Aorta (tissue), 5 donors: ENCODE measurements around the gene CCDC85A. TPM values are rescaled to one million over a fixed set of nuclear protein-coding genes. Genes with fewer than 3 reads are reported as not detected.

ENCODE experiments used
- ATAC-seq: fragments of 200-7000 bp; cut with Tn5 transposase; one replicate; pipeline ENCODE4 v1.9.1; 2022; ENCODE audit warnings: moderate library complexity; ENCODE audit not compliant: low FRiP score
- DNase-seq, 2 donors: peaks; one replicate each; pipeline ENCODE4 v3.0.0-alpha.2; 2020
- H3K27ac ChIP-seq, 2 donors: one replicate each; pipeline ENCODE4 v1.5.1; 2013; ENCODE audit warnings: low read length in 2 of 2, mild to moderate bottlenecking in 2 of 2, moderate library complexity in 2 of 2, control low read depth in 1 of 2, inconsistent platforms in 1 of 2, low read depth in 1 of 2
- H3K27me3 ChIP-seq, 2 donors: one replicate each; pipeline ENCODE4 v1.6.1; 2013; ENCODE audit warnings: control low read depth in 1 of 2, low read length in 1 of 2, mild to moderate bottlenecking in 1 of 2, moderate library complexity in 1 of 2; ENCODE audit not compliant: insufficient read depth in 2 of 2, control insufficient read depth in 1 of 2
- H3K36me3 ChIP-seq, 2 donors: one replicate each; pipeline ENCODE4 v1.6.1; 2013; ENCODE audit warnings: control low read depth in 1 of 2, low read length in 1 of 2, mild to moderate bottlenecking in 1 of 2; ENCODE audit not compliant: insufficient read depth in 2 of 2, control insufficient read depth in 1 of 2
- H3K4me1 ChIP-seq, 2 donors: one replicate each; pipeline ENCODE4 v1.6.1; 2013; ENCODE audit warnings: low read length in 2 of 2, control low read depth in 1 of 2, mild to moderate bottlenecking in 1 of 2, moderate library complexity in 1 of 2; ENCODE audit not compliant: insufficient read depth in 2 of 2, control insufficient read depth in 1 of 2
- H3K4me3 ChIP-seq, 2 donors: one replicate each; pipeline ENCODE4 v1.5.1; 2013; ENCODE audit warnings: low read length in 2 of 2, control low read depth in 1 of 2, mild to moderate bottlenecking in 1 of 2
- H3K9me3 ChIP-seq: one replicate; pipeline ENCODE4 v1.6.1; 2013; ENCODE audit warnings: mild to moderate bottlenecking, low read length; ENCODE audit not compliant: control insufficient read depth
- WGBS, 2 donors: extraction: QIAGEN DNeasy Blood & Tissue Kit; methylation state at CpG; one replicate each; pipeline ENCODE4 v1.1.7; 2013; 5-methylcytosine and 5-hydroxymethylcytosine counted together
- intact Hi-C, 2 donors: fragments of 100-400 bp; cut with DNase I; formaldehyde crosslinking; loops; one replicate each; pipeline versions ENCODE4 v1.14.2 to v1.15.0; 2022
- polyA plus RNA-seq, 2 donors: library from polyadenylated mRNA; stranded (reverse); fragments of 200-250 nt; gene quantifications; one replicate each; pipeline ENCODE4 v1.2.3, GENCODE V29; 2013
- total RNA-seq, 2 donors: library from RNA; stranded (reverse); fragmentation: NEBNext Ultra II Directional; extraction: Animal tissue kit (Norgen Biotek cat#: 25700); gene quantifications; one replicate each; pipeline ENCODE4 v1.2.1, GENCODE V29; 2021
- donor health status: healthy with polysubstance abuse.
- donor health status: Bipolar disorder and iron deficiency.
- donor health status: DM: no; HTN: no; CAD: no.
- donor health status: DM: no; HTN: no; CAD: no.
- donor health status: DM: yes; HTN: yes; CAD: no.

The CCDC85A gene
- total and polyA plus RNA-seq, 4 donors = 0.28 to 5.6 (median 2.7) TPM; not detected in 1

GRCh38 chr2:56369316-56369715, 185.5 kb downstream of the CCDC85A start:
- DNase-seq = no peak
- no peak overlapping the region for H3K4me3 ChIP-seq
- no peak overlapping the region for H3K27ac ChIP-seq
- no peaks in the 10 kb centered on the region for H3K36me3 ChIP-seq
- H3K27me3 ChIP-seq = no peaks in the 10 kb centered on the region
- no peaks in the 10 kb centered on the region for H3K4me1 ChIP-seq
- no peak for ATAC-seq
- 77 to 80% methylated on average over 2 of the region's 2 CpGs for WGBS, 2 donors
- intact Hi-C loops = no loop called here
- no peaks in the 10 kb centered on the region for H3K9me3 ChIP-seq

GRCh38 chr2:56372071-56372656, 188.4 kb downstream of the CCDC85A start:
- Histone ChIP-seq H3K27me3 (no peaks in the 10 kb centered on the region), H3K27ac (no peak overlapping the region), H3K4me3 (no peak overlapping the region), H3K9me3 (no peaks in the 10 kb centered on the region), H3K4me1 (peaks cover 0 to 1% of the 10 kb centered on the region in 2 donors), H3K36me3 (no peaks in the 10 kb centered on the region)
- WGBS, 2 donors = 89 to 91% methylated on average over 6 of the region's 6 CpGs
- ATAC-seq (no peak), DNase-seq (no peak)
- intact Hi-C loops = no loop called here

- Histone ChIP-seq H3K27ac (no peak overlapping the region), H3K27me3 (no peaks in the 10 kb centered on the region), H3K36me3 (no peaks in the 10 kb centered on the region), H3K4me1 (peaks cover 0 to 1% of the 10 kb centered on the region in 2 donors), H3K9me3 (no peaks in the 10 kb centered on the region), H3K4me3 (no peak overlapping the region)
- intact Hi-C loops = no loop called here
- 32 to 35% methylated on average over 1 of the region's 1 CpG for WGBS, 2 donors
- ATAC-seq = no peak
- DNase-seq = no peak
These were observed 191.5 kb downstream of the CCDC85A start for GRCh38 chr2:56375251-56375650.

- Histone ChIP-seq H3K9me3 (no peaks in the 10 kb centered on the region), H3K4me1 (peaks cover 0 to 1% of the 10 kb centered on the region in 2 donors), H3K27ac (no peak overlapping the region), H3K27me3 (no peaks in the 10 kb centered on the region), H3K36me3 (no peaks in the 10 kb centered on the region), H3K4me3 (no peak overlapping the region)
- no peak for DNase-seq
- 91 to 96% methylated on average over 2 of the region's 2 CpGs for WGBS, 2 donors
- intact Hi-C loops = no loop called here
- no peak for ATAC-seq
These were observed 193.2 kb downstream of the CCDC85A start for GRCh38 chr2:56376699-56377665.

GRCh38 chr2:56379066-56379465, 195.3 kb downstream of the CCDC85A start:
- no peak overlapping the region for H3K4me3 ChIP-seq
- H3K36me3 ChIP-seq = no peaks in the 10 kb centered on the region
- DNase-seq (no peak), ATAC-seq (no peak)
- 69 to 72% methylated on average over 2 of the region's 2 CpGs for WGBS, 2 donors
- H3K27ac ChIP-seq = no peak overlapping the region
- intact Hi-C loops = no loop called here
- H3K9me3 ChIP-seq = no peaks in the 10 kb centered on the region
- H3K4me1 ChIP-seq = peaks cover 0 to 1% of the 10 kb centered on the region in 2 donors
- no peaks in the 10 kb centered on the region for H3K27me3 ChIP-seq

GRCh38 chr2:56380861-56381260, 197.1 kb downstream of the CCDC85A start:
- intact Hi-C loops = no loop called here
- Histone ChIP-seq H3K27ac (no peak overlapping the region), H3K36me3 (no peaks in the 10 kb centered on the region), H3K4me1 (peaks cover 0 to 1% of the 10 kb centered on the region in 2 donors), H3K27me3 (no peaks in the 10 kb centered on the region), H3K4me3 (no peak overlapping the region), H3K9me3 (no peaks in the 10 kb centered on the region)
- DNase-seq (no peak), ATAC-seq (no peak)
- WGBS, 2 donors = 47 to 49% methylated on average over 2 of the region's 2 CpGs

GRCh38 chr2:56382466-56382865, 198.7 kb downstream of the CCDC85A start:
- Histone ChIP-seq H3K4me1 (no peaks in the 10 kb centered on the region), H3K27ac (no peak overlapping the region), H3K27me3 (no peaks in the 10 kb centered on the region), H3K4me3 (no peak overlapping the region), H3K36me3 (no peaks in the 10 kb centered on the region), H3K9me3 (no peaks in the 10 kb centered on the region)
- WGBS, 2 donors = 0% methylated on average over 1 of the region's 1 CpG
- intact Hi-C loops = no loop called here
- ATAC-seq (no peak), DNase-seq (no peak)

GRCh38 chr2:56386657-56387056, 202.9 kb downstream of the CCDC85A start:
- Histone ChIP-seq H3K9me3 (peaks cover 1% of the 10 kb centered on the region), H3K27ac (no peak overlapping the region), H3K36me3 (no peaks in the 10 kb centered on the region), H3K27me3 (no peaks in the 10 kb centered on the region), H3K4me1 (no peaks in the 10 kb centered on the region), H3K4me3 (no peak overlapping the region)
- 69 to 90% methylated on average over 1 of the region's 1 CpG for WGBS, 2 donors
- ATAC-seq (no peak), DNase-seq (no peak)
- intact Hi-C loops = no loop called here

GRCh38 chr2:56390644-56391043, 206.9 kb downstream of the CCDC85A start:
- intact Hi-C loops = no loop called here

More at GRCh38 chr2:56390644-56391043, 206.9 kb downstream of the CCDC85A start:
- Histone ChIP-seq H3K4me3 (no peak overlapping the region), H3K27me3 (no peaks in the 10 kb centered on the region), H3K9me3 (peaks cover 1% of the 10 kb centered on the region), H3K4me1 (no peaks in the 10 kb centered on the region), H3K36me3 (no peaks in the 10 kb centered on the region), H3K27ac (no peak overlapping the region)
- ATAC-seq (no peak), DNase-seq (no peak)
- 33% methylated on average over 2 of the region's 2 CpGs for WGBS, 2 donors
